Thyroid gland (tissue), 4 donors: ENCODE measurements around the gene ZNF419.
"Not testable (repeated sequence)": the region's sequence is repeated elsewhere in the genome, so short reads cannot be mapped to it uniquely, and the experiment has no call there.

Source experiments
- POLR2A ChIP-seq, 2 donors: fragments of 450-650 bp; IDR thresholded peaks; one replicate each; pipeline ENCODE4 v1.6.1; 2017; ENCODE audit warnings: antibody characterized with exemption in 2 of 2, mild to moderate bottlenecking in 2 of 2, moderate library complexity in 1 of 2
- TF ChIP-seq, protein P1 (sequence below), 6 experiments: fragments of 200-600 bp in 3 of 6; fragments of 450-650 bp in 3 of 6; sonication (generic) in 3 of 6; IDR thresholded peaks; one replicate each; pipeline ENCODE4 v1.5.1; 2016 to 2019; ENCODE audit warnings: antibody characterized with exemption in 6 of 6, mild to moderate bottlenecking in 2 of 6, inconsistent platforms in 1 of 6, moderate library complexity in 1 of 6

GRCh38 chr19:57518021-57518420, 30.5 kb downstream of the ZNF419 start:
- TF ChIP-seq, protein P1, sequence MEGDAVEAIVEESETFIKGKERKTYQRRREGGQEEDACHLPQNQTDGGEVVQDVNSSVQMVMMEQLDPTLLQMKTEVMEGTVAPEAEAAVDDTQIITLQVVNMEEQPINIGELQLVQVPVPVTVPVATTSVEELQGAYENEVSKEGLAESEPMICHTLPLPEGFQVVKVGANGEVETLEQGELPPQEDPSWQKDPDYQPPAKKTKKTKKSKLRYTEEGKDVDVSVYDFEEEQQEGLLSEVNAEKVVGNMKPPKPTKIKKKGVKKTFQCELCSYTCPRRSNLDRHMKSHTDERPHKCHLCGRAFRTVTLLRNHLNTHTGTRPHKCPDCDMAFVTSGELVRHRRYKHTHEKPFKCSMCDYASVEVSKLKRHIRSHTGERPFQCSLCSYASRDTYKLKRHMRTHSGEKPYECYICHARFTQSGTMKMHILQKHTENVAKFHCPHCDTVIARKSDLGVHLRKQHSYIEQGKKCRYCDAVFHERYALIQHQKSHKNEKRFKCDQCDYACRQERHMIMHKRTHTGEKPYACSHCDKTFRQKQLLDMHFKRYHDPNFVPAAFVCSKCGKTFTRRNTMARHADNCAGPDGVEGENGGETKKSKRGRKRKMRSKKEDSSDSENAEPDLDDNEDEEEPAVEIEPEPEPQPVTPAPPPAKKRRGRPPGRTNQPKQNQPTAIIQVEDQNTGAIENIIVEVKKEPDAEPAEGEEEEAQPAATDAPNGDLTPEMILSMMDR (IDR thresholded peaks at IDR 0.05): not testable (repeated sequence)
- TF ChIP-seq POLR2A (IDR thresholded peaks at IDR 0.05): not testable (repeated sequence)
